ENCODE data around the gene LAMC1. TPM values are rescaled to one million over a fixed set of nuclear protein-coding genes. Genes with fewer than 3 reads are reported as not detected.

Gene LAMC1
- total RNA-seq, 4 donors from 2014 or later, result 76.9 to 159 (median 81.0) TPM

GRCh38 chr1:183097438-183098051 is 74.3 kb downstream of the LAMC1 start:
- 40 to 62% methylated on average over 3 of the region's 3 CpGs for whole genome bisulfite sequencing, 2 donors
- no peak overlapping the region for H3K4me3 ChIP-seq (ENCODE audit: low read depth, poor library complexity, severe bottlenecking)
- DNase-seq (ENCODE audit: low spot score in 2 of 2), result no peak
- no peak for TF ChIP-seq POLR2A (IDR thresholded peaks at IDR 0.05)
- TF ChIP-seq, protein P1, sequence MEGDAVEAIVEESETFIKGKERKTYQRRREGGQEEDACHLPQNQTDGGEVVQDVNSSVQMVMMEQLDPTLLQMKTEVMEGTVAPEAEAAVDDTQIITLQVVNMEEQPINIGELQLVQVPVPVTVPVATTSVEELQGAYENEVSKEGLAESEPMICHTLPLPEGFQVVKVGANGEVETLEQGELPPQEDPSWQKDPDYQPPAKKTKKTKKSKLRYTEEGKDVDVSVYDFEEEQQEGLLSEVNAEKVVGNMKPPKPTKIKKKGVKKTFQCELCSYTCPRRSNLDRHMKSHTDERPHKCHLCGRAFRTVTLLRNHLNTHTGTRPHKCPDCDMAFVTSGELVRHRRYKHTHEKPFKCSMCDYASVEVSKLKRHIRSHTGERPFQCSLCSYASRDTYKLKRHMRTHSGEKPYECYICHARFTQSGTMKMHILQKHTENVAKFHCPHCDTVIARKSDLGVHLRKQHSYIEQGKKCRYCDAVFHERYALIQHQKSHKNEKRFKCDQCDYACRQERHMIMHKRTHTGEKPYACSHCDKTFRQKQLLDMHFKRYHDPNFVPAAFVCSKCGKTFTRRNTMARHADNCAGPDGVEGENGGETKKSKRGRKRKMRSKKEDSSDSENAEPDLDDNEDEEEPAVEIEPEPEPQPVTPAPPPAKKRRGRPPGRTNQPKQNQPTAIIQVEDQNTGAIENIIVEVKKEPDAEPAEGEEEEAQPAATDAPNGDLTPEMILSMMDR (IDR thresholded peaks at IDR 0.05), result no peak
- intact Hi-C loops (cut with DNase I; ENCODE audit: low total_unique reads), result no loop called here

DNA sequence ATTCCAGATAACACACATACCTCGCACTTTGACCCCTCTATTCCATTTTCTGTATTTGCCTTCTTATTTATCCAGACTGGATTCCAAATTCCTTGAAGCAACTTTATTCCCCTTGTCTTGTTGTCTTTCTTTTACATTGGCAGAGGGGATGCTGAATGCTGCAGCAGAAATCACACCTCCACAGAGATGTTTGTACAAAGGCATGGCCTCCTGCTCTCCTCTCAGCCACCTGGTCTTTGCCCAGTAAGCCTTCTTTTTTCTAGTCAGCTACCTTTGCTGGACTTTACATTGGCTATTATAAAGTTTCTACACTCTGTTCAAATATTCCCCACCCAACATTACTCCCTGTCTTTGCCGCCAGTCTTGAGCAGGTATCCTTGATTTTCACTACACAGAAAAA is 75.1 kb downstream of the LAMC1 start:
- intact Hi-C loops (cut with DNase I; ENCODE audit: low total_unique reads), result no loop called here
- TF ChIP-seq POLR2A (IDR thresholded peaks at IDR 0.05), result no peak
- TF ChIP-seq, protein P1 (IDR thresholded peaks at IDR 0.05), result no peak
- no peak overlapping the region for H3K4me3 ChIP-seq (ENCODE audit: low read depth, poor library complexity, severe bottlenecking)
- no peak for DNase-seq (ENCODE audit: low spot score in 2 of 2)
- 98 to 99% methylated on average over 2 of the region's 2 CpGs for WGBS, 2 donors

DNA sequence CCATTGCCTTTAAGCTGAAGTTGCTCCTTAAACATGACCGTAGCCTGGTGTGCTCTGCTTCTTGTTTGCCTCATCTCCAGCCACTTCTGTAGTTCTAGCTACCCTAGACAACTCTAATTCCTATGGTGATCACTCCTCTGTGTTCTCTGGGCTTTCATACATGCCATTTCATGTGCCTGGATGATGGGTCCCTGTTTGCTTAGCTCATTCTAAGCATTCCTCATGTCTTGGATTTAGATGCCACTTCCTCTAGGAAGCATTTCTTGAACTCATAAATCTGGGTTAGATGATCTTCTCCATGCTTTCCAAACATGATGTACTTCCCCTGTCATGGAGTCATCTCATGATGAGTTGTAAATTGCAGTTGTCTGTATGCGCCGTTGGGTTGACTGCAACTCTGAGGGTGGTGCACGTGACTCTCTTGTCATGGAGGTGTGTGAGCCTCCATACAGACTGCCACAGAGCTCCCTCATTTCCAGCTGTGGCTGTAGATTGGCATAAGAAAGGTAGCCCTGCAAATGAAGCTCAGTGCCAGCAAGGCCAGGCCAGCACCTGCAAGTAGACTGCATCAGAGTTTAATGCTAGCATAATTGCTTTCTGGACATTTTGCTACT is 77.2 kb downstream of the LAMC1 start:
- no peak for TF ChIP-seq POLR2A (IDR thresholded peaks at IDR 0.05)
- TF ChIP-seq, protein P1 (IDR thresholded peaks at IDR 0.05), result no peak
- H3K4me3 ChIP-seq (ENCODE audit: low read depth, poor library complexity, severe bottlenecking), result no peak overlapping the region
- intact Hi-C loops (cut with DNase I; ENCODE audit: low total_unique reads), result no loop called here
- no peak for DNase-seq (ENCODE audit: low spot score in 2 of 2)
- WGBS, 2 donors, result 92 to 95% methylated on average over 4 of the region's 4 CpGs

DNA sequence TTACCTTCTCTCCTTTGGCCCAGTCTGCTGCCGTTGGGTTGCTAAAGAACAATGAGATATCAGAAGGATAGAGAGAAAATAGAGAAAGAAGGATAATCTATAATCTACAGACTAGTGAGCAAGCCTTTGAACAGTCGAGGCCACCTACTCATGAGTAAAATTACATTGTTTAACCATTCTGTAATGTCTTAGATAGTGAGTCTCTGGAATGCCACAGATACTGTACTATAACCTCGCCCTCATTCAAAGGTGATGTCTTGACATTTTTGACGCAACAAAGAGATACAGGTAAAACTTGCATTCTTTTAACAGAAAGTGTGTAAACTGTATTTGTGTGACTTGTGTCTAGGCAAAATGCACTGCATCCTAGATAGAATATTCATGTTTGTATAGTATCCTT is 77.9 kb downstream of the LAMC1 start:
- no peak for DNase-seq (ENCODE audit: low spot score in 2 of 2)
- intact Hi-C loops (cut with DNase I; ENCODE audit: low total_unique reads), result no loop called here
- WGBS, 2 donors, result 90 to 96% methylated on average over 4 of the region's 4 CpGs
- no peak overlapping the region for H3K4me3 ChIP-seq (ENCODE audit: low read depth, poor library complexity, severe bottlenecking)
- no peak for TF ChIP-seq POLR2A (IDR thresholded peaks at IDR 0.05)
- TF ChIP-seq, protein P1 (IDR thresholded peaks at IDR 0.05), result no peak

DNA sequence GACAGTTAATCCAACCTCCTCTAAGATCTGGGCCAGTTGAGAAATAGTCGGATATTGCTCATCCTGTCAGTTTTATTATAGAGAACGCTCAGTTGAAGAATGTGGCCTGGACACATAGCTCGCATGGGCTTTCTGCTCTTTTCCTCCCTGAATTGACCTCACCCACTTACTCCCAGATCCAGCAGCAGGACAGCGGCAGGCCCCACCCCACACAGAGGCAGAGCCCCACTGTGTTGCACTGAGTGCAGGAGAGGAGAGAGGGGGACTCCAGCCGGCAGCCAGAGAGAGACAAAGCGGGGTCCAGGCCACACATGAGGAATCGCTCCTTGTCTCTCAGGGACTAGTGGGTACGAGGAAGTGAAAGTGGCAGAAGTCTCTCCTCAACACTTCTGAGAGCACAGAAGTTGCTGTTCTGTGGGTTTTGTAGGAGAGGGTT is 78.6 kb downstream of the LAMC1 start:
- H3K4me3 ChIP-seq (ENCODE audit: low read depth, poor library complexity, severe bottlenecking), result no peak overlapping the region
- intact Hi-C loops (cut with DNase I; ENCODE audit: low total_unique reads), result no loop called here
- DNase-seq (ENCODE audit: low spot score in 2 of 2), result peak in 1 of 2 donors; percentile 85
- TF ChIP-seq, protein P1 (IDR thresholded peaks at IDR 0.05), result no peak
- no peak for TF ChIP-seq POLR2A (IDR thresholded peaks at IDR 0.05)
- WGBS, 2 donors, result 59 to 62% methylated on average over 8 of the region's 8 CpGs

Data from lower leg skin (tissue), 4 donors.